UCSD-AML1 (cell line): Measurements from ENCODE around the gene COIL.
A peak's percentile ranks its signal among the peaks of the same experiment; 100 is the strongest.

ENCODE experiments used
- DNase-seq: peaks from one replicate; lab custom pipeline; 2025; ENCODE audit not compliant: unreplicated experiment; lab: John Stamatoyannopoulos, UW

The COIL gene

DNA sequence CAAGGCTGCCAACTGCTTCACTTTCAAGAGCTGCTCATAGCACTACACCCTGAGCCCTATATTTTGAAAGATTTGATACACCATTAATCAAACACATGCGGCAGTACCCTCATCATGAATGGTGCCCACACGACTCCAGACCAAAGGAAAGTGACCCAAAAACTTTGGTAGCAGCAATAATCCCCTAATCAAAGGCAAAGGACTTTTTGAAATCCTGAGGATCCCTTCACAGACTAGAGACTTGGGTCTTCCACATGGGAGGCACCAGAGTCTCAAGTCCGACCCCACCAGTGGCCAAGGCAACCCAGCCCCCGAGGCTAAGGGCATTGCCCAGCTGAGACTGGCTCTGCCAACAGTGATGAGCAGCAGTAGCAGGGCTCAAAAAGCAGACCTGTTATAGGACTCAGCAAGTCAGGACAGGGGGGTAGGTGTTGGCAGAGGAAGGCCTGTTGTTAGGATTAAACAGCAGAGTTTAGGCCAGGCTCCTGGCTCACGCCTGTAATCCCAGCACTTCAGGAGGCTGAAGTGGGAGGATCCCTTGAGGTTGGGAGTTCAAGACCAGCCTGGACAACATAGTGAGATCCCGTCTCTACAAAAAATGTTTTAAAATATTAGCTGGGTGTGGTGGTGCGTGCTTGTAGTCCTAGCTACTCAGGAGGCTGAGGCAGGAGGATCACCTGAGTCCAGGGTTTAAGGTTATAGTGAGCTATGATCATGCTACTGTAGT lies 50.2 kb downstream of the COIL start:
- no peak for DNase-seq

- DNase-seq: no peak
Measured at GRCh38 chr17:56909742-56910508, 50.9 kb downstream of the COIL start.

GRCh38 chr17:56908001-56908542 lies 52.8 kb downstream of the COIL start:
- DNase-seq: peak; percentile 70

- DNase-seq: no peak
Measured at GRCh38 chr17:56903560-56903959, 57.3 kb downstream of the COIL start.

- DNase-seq: no peak
Measured at GRCh38 chr17:56902348-56902747, 58.5 kb downstream of the COIL start.

DNA sequence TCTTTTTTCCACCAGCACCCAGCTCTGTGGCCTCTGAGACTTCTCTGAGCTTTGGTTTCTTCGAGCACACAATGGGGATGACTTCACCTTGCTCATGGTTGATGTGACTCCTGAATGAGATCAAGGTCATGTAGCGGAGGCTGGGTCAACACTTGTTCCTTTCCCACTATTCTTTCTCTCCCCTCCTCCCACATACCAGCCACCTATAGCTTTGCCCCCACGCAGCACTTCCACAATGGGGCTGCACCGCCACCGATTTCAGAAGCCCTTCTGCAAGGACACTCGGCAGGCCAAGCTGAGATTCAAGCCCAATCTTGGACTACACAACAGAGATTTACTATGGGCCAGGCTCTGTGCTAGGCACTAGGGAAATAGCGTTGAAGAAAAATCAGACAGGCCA lies 61.4 kb downstream of the COIL start:
- no peak for DNase-seq

- DNase-seq: no peak
Measured at GRCh38 chr17:56898874-56899273, 62.0 kb downstream of the COIL start.

GRCh38 chr17:56897646-56898424 lies 63.0 kb downstream of the COIL start:
- DNase-seq: no peak

GRCh38 chr17:56896968-56897359 lies 63.9 kb downstream of the COIL start:
- DNase-seq: no peak

GRCh38 chr17:56896217-56896967 lies 64.5 kb downstream of the COIL start:
- no peak for DNase-seq

GRCh38 chr17:56894859-56895455 lies 65.9 kb downstream of the COIL start:
- DNase-seq: no peak

DNA sequence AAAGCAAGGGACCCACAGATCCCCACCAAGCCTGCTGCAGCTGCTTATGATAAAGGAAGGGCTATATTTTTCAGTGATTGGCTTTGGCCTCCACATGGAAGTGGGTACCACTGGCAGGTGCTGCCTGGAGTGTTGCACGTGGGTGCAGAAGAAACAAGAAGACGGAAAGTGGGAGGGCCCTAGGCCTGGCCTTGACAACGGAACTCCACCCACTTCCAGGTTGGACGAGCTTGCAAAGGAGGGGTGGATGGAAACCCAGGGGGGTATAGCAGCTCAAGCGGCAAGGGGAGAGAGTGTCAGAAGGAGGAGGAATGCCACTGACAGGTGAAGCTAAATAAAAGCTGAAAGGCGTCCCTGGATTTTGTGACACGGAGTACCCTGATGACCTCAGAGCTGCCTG lies 67.3 kb downstream of the COIL start:
- no peak for DNase-seq

DNA sequence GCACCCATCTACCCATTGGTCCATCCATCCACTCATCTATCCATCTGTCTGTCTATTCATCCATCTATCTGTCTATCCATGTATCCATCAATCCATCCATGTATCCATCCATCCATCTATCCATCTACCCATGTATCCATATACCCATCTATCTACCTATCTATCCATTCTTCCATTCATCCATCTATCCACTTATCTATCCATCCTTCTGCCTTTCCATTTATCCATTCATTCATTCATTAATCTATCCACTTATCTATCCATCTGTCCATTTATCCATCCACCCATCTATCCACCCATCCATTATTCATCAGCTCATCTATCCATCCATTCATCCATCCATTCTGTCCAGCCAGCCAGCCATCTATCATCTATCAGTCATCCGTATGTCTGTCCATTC lies 68.5 kb downstream of the COIL start:
- no peak for DNase-seq

GRCh38 chr17:56891751-56892150 lies 69.1 kb downstream of the COIL start:
- no peak for DNase-seq

- DNase-seq: no peak
Measured at GRCh38 chr17:56890906-56891674, 69.8 kb downstream of the COIL start.

DNA sequence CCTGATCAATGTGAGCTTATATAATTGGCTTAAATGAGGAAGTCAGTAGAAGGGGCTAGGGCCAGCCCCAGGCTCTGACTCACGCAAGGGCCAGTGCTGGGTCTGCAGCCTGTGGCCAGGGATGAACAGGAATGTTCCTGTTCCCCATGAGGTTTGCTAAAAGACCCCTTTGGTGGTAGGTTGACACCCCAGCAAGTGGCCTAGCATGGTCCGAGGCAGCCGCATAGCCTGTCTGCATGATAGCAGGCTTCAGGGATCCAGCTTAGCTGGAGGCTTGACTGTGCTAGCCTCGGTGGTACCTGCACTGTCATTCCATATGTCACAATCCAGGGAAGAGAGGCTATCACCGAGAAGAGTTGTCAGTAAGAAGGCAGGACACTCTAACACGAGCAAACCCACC lies 70.5 kb downstream of the COIL start:
- no peak for DNase-seq
